HG02885 (cell line): ENCODE results near the gene PSMB1.
A peak's percentile ranks its signal among the peaks of the same experiment; 100 is the strongest.
"Not testable (repeated sequence)": the region's sequence is repeated elsewhere in the genome, so short reads cannot be mapped to it uniquely, and the experiment has no call there.

Experiments used
- ATAC-seq: cut with Tn5 transposase; IDR thresholded peaks from one replicate; pipeline ENCODE4 v1.9.1; 2021; ENCODE audit warnings: mild to moderate bottlenecking; ENCODE audit not compliant: unreplicated experiment, poor library complexity

Gene PSMB1

DNA sequence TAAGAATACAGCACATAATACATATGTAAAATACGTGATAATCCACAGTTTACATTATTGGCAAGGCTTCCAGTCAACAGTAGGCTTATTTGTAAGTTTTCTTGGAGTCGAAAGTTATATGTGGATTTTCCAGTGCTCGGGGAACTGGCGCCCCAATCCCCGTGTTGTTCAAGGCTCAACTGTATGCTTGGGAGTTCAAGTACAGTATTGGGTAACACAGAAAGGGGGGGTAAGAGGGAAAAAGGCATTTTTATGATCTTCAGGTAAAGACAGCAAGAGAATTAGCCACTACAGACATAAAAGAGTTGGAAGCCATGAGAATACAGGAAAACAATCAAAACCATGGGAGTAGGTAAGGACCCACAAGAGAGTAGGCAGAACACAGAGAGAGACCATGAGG lies 16.4 kb downstream of the PSMB1 start:
- no peak for ATAC-seq

DNA sequence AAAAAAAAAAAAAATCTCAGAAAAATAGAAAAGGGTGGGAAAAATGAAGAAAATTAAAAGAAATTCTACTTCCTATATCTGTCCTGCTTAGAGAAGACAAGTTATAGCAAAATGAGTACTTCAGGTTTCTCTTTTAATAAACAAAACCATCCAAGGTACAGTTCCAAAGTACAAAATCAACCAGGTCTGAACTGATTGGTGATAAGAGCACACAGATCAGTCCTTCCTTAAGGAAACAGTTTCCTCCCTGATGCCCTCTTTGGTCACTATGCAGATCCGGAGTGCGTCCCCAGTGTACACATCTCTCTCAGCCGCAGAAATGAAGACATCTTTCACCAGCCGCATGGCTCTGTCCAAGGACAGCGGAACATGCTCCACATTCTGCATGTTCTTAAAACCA lies 18.1 kb downstream of the PSMB1 start:
- ATAC-seq, result no peak

DNA sequence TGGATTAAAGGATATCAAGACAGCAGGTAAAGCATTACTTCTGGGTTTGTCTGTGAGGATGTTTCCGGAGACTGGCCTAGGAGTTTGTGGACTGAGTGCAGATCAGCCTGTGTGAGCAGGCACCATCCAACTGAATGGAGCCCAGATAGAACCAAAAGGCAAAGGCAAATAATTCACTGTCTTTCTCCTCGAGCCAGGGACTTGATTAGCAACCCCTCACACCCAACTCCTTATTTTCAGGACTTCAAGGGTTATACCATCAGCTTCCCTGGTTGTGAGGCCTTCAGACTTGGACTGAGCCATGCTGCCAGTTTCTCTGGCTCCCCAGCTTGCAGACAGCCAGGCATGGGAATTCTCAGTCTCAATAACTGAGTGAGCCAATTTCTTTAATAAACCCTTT lies 19.3 kb downstream of the PSMB1 start:
- ATAC-seq, result no peak

DNA sequence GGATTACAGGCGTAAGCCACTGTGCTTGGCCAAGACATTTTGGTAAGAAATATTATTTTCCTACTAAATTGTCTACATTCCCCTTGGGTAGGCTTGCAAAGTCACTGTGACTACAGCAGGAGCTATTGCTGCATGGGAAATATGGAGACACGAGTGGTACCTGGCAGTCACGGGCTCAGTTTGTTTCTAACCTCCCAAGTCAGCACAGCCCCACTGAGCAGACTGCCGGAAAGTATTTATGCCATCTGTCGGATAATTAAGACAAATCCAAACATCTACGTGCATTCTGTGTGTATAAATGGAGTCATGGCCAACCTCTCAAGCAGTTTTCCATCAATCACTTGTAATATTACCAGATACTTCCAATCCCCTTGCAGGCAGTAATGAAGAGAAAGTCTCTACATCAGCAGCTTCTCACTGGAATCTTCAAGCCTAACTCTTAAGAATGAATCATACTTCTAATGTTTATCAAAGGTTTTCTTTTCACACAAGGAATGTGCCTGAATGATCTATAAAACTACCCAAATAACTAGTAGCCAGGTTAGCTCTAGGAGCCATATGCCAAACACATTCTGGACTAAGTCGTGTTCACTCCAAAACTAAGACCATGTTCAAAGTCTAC lies 20.1 kb downstream of the PSMB1 start:
- ATAC-seq, result no peak

DNA sequence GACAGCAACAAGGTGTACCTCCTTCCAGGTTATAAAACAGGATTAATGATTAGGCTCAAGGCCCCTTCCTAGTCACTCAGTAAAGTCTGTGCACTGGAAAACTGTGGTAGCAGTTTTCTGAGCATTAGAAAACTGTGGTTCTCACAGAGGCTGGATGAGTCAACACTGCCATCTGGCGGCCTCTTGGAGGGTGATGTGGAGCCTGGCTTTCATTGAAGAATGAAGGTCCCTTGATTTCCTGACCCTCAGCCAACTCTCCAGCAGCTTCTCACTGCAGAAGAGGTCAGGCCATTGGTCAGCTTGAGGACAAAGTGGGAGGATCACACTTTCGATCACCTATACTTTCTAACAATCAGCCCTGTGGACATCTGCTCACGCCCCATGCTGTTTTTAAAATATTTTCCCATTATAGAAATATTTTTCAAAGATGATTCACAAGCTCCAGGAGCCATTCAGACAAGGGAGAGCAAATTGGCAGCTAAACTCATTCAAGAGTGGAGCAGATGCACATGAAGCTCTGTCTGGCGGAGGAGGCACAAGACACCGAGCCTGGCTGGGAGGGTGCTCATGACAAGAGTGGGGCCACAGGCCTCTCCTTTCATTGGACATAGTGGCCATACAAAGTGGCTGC lies 23.2 kb downstream of the PSMB1 start:
- peak; percentile 69 for ATAC-seq

DNA sequence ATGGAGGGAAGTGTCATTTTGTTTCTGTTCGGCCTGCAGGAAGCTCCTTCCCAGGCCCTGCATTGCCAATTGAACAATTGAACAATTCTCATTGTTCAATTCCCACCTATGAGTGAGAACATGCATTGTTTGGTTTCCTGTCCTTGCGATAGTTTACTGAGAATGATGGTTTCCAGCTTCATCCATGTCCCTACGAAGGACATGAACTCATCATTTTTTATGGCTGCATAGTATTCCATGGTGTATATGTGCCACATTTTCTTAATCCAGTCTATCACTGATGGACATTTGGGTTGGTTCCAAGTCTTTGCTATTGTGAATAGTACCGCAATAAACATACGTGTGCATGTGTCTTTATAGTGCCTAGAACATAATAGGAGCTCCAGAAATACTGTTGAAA lies 25.1 kb downstream of the PSMB1 start:
- not testable (repeated sequence) for ATAC-seq

DNA sequence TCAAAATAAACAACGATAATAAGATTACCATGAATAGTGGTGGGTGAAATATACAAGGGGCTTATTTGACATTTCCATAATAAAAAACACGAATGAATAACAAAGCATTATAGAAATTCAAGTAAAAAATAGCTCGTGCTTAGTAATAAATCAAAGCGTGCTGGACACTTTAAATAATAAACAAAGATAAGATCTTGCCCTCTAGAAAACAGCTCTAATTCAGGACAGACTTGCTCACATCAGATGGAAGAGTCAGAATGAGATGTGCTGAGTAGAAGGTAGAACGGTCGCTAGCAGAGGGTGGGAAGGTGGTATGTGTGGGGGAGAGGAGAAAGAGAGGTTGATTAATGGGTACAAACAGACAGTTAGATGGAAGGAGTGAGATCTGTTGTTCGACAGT lies 27.3 kb downstream of the PSMB1 start:
- no peak for ATAC-seq

DNA sequence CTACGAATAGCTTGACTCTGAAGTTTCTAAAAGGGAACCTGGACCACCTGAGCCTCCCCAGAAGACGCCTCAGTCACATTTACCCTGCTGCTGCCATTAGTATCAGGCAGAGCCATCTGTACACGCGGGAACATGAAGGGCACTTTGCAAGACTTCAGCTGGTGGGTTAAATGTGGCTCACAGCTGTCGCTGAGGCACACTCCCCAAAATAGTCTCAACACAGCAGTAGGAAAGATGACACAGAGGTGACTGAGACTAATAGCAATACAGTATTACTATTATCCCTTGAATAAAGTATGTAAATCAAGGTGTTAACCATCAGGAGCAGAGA lies 29.0 kb downstream of the PSMB1 start:
- ATAC-seq, result no peak

DNA sequence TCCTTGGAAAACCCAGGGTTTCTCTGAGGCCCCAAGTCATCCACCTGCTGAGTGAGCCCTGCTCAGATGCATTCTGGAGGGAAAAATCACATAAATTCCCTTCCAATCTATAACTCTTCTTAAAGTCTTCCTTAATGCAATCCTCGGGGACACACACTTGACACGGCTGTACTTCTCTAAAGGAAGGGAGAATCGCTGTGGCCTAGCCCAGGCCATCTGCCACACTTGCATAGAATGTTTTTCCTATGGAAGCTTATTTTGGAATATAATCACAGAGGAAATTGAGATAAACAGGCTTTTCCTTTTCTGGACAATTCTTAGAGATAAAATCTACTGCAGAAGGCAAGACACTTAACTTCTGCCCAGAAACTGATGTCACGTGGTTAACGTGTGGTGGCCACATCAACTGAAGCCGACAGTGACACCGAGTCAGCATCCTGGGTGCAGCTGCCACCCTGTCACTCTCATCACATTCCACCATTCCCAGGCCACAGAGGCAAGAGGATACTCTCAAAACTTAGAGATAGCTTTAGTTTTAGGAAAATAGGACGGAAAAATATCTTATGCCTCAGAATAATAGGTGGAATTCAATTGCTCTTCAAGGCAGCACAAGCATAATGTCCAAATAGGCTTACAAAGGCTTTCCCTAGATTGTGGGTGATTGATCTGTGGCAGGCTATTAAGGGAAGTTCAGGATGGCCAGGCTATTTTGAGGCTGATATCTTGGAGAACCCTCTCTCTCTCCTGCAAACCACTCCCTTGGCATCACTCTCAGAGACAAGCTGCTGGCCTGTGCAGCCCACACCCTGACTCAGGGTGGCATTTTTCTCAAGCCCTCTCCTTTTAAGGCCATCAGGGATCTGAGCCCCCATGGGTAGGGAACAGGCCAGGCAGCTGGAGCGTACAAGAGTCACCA lies 29.6 kb downstream of the PSMB1 start:
- no peak for ATAC-seq

DNA sequence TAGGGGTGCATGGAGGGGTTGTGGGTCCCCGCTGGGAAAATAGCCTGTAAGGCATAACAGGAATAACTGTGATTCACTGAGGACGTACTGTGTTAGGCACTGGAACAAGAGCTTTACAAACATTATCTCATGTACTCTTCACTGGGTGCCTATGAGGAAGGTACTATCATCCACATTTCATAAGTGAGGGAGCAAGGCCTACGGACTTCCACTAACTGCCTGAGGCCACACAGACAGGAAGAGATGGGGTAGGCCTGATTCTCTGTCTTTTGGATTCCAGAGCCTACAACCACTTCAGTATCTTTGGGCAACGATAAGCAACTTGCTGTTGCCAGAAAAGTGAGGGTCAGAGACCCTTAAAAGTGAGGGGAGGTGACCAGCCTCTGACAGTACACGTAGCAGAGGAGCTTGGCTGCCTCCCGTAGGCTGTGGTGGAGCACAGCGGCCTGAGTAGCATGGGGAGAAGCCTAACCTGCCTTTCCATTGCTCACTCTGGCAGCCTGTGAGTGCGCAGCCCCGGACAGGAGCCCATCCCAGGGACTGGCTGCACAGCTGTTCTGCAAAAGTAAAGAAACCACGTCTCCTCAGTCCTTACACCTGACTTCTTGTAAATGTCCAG lies 30.4 kb downstream of the PSMB1 start:
- no peak for ATAC-seq

DNA sequence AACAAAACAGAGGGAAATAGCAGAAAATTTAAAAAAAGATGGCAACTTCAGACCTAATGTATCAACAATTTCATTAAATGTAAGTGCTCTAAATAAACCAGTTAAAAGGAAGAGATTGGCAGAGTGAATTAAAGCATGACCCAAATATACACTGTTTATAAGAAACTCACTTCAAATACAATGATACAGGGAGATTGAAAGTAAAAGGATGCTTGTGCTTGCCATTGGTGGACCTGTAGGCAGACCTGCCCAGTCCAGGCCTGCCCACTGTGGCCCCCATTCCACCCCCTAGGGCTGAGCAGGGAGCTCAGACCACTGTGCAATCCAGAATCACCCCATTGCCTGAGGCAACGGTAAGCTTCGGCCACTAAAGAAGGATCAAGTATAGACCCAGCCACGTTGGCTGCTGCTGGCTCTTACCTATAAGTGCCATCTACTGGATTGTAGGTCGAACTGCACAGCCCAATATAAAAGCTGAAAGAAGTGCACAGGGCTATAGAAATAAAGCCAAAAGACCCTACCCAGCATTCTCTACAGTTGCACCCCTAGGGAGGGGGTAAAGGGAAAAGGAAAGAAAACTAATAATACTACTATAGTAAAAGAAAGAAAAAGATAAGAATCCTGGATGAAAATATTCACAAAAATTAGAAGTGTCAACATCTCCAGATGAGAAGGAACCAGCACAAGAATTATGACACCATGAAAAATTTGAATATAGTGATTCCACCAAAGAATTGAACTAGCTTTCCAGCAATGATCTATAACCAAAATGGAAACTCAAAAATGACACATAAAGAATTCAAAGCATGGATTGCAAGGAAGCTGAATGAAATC lies 36.1 kb downstream of the PSMB1 start:
- peak; percentile 86 for ATAC-seq

DNA sequence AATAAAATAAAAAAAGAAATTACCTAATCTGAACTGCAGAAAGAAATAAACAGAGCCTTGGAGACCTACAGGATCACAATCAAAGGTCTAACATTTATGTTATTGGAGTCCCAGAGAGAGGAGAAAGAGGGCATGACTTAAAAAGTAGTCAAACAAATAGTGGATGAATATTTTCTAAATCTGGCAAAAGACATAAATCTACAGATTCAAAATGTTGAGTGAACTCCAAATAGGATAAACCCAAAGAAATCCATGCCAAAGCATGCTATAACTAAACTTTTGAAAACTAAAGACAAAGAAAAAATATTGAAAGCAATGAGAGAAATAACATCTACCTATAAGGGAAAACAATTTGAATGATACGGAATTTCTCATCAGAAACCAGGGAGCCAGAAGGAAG lies 38.2 kb downstream of the PSMB1 start:
- no peak for ATAC-seq

DNA sequence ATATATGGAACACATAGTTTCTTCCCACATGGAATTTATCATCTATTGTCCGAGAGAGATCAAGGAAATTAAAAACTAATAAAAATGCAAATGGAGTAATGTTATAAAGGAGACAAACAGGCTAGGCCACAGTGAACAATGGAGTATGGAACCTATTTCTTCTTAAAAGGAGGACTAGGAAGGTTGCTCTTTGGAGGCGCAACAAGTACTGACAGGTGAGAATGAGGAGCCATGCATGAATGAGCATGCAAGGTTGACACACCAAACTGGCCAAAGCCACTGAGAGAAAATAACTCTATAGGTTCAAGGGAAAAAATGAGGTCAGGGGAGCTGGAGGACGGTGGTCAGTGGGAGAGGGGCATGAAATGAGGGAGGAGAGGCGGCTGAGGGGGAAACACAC lies 40.9 kb downstream of the PSMB1 start:
- ATAC-seq, result no peak

DNA sequence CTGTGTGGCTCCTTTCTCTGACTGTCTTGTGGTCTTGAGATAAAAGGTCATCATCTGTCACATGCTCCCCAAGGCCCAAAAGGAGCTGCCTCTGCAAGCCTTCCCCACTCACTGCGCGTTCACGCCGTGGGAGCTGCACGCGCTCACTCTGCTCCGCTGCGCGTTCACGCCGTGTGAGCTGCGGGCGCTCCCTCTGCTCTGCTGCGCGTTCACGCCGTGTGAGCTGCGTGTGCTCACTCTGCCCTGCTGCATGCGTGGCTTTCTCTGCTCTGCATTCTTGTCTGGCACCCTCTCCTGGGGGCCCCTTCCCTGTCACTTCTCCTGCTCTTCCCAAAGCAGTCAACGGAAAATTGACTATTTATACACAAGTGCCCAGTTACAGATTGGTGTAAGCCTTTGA lies 42.5 kb downstream of the PSMB1 start:
- no peak for ATAC-seq

DNA sequence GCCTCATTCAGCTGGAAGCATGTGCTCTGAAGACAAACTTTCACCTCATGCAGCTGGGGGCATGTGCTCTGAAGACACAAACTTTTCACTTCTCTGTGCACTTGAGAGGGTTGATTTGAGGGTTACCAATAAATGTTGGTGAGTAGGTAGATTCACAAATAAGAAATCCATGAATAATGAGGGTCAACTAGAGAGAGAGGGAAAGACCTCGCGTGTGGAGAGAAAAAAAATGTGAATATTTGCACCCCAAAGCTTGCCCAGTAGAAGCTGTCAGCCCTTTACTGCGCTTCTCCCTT lies 43.4 kb downstream of the PSMB1 start:
- no peak for ATAC-seq

DNA sequence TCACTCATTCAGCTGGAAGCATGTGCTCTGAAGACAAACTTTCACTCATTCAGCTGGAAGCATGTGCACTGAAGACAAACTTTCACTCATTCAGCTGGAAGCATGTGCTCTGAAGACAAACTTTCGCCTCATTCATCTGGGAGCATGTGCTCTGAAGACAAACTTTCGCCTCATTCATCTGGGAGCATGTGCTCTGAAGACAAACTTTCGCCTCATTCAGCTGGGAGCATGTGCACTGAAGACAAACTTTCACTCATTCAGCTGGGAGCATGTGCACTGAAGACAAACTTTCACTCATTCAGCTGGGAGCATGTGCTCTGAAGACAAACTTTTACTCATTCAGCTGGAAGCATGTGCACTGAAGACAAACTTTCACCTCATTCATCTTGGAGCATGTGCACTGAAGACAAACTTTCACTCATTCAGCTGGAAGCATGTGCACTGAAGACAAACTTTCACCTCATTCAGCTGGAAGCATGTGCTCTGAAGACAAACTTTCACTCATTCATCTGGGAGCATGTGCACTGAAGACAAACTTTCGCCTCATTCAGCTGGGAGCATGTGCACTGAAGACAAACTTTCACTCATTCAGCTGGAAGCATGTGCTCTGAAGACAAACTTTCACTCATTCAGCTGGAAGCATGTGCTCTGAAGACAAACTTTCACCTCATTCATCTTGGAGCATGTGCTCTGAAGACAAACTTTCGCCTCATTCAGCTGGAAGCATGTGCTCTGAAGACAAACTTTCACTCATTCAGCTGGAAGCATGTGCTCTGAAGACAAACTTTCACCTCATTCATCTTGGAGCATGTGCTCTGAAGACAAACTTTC lies 44.0 kb downstream of the PSMB1 start:
- ATAC-seq, result not testable (repeated sequence)

DNA sequence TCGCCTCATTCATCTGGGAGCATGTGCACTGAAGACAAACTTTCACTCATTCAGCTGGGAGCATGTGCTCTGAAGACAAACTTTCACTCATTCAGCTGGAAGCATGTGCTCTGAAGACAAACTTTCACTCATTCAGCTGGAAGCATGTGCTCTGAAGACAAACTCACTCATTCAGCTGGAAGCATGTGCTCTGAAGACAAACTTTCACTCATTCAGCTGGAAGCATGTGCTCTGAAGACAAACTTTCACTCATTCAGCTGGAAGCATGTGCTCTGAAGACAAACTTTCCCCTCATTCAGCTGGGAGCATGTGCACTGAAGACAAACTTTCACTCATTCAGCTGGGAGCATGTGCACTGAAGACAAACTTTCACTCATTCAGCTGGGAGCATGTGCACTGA lies 44.8 kb downstream of the PSMB1 start:
- not testable (repeated sequence) for ATAC-seq

DNA sequence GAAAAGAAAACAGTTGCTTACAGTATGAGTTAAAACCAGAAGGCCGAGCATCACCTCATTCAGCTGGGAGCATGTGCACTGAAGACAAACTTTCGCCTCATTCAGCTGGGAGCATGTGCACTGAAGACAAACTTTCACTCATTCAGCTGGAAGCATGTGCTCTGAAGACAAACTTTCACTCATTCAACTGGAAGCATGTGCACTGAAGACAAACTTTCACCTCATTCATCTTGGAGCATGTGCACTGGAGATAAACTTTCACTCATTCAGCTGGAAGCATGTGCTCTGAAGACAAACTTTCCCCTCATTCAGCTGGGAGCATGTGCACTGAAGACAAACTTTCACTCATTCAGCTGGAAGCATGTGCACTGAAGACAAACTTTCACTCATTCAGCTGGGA lies 45.4 kb downstream of the PSMB1 start:
- ATAC-seq, result not testable (repeated sequence)

DNA sequence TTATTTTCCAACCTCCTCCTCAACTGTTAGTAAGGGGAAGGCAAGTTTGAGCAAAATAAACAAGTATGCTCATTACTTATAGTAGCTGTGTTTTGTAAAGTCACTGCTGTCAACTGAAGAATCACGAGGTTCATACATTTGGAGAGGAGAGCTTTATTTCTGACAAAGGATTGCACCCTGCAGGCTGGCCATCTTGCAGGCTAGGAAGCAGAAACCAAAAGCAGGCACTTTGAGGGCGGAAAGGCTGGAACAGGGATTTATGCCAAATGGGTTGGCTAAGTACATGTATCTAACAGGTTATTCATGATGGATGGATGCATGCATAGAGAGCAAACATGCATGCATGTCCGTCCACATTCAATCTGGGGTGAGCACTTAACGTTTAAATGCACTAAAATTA lies 46.7 kb downstream of the PSMB1 start:
- no peak for ATAC-seq

DNA sequence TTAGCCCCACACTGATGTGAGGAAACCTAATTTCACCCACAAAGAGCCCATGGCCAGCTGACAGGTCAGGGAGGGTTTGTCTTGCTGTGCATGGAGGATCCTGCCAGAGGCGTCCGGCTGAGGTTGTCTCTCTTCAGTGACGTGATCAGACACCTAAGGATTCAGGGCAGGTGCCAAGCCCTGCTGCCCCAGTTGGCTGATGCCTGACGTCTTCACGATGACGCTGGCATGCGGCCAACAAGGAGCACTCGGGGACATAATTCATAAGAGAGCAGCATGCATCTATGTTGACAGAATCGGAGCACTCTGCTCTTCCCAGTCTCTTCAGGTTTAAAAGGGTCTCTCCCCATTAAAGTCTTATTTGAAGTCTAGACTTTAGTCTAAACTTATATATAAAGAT lies 47.8 kb downstream of the PSMB1 start:
- no peak for ATAC-seq
